HG02981 (cell line): ENCODE results near the gene SERINC5.
"Not testable (repeated sequence)": the region's sequence is repeated elsewhere in the genome, so short reads cannot be mapped to it uniquely, and the experiment has no call there.

Experiments
- ATAC-seq: cut with Tn5 transposase; IDR thresholded peaks from one replicate; pipeline ENCODE4 v1.9.1; 2021; ENCODE audit warnings: mild to moderate bottlenecking, moderate library complexity; ENCODE audit not compliant: unreplicated experiment

Gene SERINC5

DNA sequence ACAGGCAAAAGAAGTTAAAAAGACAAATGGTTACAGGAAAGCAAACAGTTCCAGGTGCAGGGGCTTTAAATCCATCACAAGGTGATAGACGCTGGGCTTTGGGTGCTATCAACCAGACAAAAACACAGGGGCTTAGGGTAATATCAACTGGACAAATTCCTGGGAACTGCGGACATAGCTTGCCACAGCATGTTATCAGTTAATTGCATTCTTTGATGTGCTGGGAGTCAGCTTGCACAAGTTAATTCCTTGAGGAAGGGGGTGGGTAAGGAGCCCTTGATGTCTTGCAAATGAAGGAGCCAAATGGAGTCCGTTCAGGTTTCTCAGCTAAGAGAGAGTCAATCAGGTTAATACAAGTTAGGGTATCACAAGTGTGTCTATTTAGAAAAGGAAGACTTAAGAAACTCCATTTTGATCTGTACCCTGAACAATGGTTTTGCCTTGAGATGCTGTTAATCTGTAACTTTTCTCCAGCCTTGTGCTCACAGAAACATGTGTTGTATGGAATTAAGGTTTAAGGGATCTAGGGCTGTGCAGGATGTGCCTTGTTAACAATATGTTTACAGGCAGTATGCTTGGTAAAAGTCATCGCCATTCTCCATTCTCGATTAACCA lies 144.4 kb downstream of the SERINC5 start:
- ATAC-seq: not testable (repeated sequence)

DNA sequence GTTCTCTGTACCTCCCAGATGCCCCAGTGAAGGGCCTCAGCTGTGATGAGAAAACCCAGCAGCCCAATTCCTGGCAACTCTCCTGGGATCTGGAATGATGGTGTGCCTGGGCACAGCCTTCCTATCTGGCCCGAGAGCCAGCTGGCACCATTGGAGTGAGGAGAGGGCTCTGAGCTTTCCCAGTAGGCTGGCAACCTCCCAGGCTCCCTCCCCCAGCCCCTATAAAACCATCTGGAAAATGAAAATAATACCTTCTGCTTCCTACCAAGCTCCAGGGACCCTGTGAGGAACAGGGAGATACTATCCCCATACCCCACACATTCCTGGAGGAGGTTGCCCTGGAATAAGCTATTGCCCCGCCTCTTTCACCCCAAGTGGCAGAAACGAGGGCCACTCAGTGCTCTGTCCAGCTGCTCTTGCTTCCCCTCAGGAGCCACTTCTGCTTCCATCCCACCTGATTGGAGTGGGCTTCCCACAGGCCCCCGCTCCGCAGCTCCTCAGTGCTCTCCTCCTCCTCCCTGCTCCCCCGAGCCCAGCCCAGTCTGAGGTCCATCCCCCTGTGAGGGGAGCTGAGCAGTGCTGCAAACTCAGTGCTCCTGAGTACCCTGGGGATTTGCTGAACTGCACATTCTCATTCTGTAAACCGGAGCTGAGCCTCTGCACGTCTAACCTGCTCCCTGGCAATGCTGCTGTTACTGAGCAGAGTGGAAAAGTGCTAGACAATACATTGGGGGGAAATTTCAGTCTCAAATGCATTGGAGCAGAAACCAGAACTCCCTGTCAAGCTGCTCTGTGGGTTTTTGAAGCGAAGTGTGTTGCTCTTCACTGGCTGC lies 146.0 kb downstream of the SERINC5 start:
- no peak for ATAC-seq

DNA sequence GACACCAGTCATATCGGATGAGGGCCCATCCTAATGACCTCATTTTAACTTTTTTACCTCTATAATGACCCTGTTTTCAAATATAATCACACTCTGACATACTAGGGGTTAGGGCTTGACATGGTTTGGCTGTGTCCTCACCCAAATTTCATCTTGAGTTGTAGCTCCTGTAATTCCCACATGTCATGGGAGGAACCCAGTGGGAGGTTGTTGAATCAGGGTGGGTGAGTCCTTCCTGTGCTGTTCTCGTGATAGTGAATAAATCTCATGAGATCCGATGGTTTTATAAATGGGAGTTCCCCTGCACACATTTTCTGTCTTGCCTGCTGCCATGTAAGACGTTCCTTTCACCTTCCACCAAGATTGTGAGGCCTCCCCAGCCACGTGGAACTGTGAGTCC lies 148.9 kb downstream of the SERINC5 start:
- no peak for ATAC-seq

DNA sequence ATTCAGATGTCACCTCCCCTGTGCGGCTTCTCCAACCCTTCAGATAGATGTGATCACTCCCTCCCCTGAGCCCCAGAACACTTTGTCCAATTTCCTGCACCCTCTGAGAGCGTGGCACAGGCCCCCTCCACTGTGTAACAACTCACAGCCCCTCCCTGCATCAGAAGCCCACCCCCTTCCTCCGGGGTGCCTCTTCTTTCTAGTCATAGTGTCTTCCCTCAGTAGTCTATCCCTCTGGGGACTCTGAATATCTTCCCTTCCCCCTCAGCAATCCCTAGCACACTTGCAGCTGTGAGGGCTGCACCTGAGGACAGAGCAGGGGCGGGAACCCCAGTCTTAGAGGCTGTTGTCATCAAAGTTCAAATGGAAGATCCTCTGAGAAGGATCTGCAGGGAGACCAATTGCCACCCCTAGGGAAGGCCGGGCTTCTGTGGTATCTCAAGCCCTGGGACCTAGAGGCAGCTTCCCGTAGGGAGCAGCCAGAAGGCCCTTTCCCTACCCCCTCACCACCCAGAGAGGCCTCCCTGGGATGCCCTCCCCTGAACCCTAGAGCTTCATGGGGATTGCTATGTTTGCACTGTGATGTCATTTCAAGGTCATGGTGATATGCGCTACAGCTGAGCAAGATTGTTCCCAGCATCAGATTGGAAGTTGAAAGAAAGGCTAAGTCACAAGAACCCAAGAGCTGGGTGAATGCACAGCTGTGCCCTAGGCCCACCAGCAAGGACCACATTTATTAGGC lies 150.0 kb downstream of the SERINC5 start:
- ATAC-seq: no peak

DNA sequence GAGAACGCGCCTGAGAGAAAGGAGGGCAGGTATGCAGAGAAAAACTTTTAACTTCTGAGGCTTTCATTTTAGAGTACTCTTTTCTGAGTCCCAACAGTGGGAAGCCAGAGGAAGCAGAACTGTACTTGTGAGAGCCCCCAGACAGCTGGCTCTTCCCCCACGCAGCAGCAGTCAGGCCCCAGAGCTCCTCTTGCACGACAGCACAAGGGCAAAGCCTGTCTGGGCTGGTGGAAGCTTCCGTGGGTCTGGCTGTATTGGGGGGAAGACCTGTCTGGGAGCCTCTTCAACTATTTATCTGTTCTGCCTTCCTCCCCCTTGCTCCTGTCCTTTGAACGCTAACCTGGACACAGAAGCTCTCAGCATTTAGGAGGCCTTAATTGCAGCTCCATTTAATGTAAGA lies 152.5 kb downstream of the SERINC5 start:
- ATAC-seq: no peak

DNA sequence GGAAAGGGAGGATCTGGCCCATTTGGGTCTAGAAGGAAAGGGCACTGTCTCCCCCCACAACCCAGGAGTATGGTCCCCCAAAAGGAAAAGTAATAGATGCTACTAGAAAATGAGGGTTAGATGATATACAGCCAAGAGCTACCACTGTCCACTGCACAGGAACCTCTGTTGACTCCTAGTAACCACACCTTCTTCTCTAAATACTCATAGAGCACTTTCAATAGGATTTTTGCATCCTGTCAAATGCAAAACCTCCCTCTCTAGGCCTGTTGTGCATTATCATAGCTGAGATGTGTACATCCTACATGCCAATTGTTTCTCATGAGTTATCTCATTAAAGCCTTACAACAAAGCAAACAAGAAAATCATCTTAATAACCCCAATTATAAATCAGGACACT lies 153.9 kb downstream of the SERINC5 start:
- no peak for ATAC-seq

DNA sequence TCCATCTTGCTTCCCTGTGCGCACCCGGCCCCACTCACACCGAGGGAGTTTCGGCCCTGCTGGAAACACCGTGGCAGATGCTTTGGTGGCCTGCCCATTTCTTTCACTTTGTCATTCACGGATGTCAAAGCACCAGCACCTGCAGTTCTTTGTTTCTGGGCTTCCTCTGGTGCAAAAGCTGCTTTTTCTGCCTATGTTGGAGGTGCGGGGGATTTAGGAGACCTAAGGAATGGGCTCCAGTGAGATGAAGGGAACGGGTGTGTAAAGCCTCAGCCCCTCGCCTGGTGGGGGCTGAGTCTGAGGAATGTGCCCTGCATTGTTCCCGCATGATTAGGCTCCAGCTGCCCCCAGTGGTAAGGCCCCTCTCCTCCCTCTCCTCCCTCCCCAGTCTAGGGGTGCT lies 158.4 kb downstream of the SERINC5 start:
- no peak for ATAC-seq

DNA sequence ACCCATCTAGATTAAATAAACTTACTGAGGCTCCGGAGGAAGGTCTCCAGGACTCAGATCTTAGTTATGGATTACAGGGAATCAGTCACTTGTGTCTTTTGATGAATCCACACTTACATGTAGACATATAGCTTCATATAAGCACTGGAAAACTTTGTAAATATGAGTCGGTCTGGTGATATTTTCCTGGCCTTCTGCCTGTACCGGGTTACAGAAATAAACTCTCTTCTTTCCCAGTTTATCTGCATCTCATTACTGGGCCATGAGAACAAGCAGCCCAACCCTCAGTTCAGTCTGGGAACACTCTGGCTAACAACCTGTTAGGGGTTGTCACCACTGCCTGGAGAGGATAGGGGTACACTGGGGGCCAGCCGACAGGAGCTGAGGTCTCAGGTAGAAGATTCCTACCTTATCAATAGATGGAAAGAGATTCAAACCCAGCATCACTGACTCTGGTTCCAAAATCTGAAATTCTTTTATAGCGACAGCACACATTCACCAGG lies 161.6 kb downstream of the SERINC5 start:
- ATAC-seq: no peak

DNA sequence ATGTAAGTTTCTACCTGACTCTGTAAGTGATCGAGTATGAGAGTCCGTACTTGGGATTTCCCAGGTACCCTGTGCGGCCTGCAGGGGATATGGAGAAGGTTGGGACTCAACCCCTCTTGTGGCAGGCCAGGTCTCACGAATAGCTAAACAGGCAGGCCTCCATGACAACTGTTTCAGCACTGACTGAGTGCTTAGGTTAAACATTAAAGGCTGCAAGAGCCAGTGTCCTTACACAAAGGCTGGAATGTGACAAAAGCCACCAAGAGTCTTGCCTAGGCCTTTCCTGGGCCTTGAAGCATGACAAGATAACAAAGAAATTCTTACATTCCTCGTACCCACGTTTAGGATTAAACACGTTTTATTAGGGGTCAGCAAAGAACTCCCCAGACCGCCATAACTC lies 162.1 kb downstream of the SERINC5 start:
- ATAC-seq: no peak

DNA sequence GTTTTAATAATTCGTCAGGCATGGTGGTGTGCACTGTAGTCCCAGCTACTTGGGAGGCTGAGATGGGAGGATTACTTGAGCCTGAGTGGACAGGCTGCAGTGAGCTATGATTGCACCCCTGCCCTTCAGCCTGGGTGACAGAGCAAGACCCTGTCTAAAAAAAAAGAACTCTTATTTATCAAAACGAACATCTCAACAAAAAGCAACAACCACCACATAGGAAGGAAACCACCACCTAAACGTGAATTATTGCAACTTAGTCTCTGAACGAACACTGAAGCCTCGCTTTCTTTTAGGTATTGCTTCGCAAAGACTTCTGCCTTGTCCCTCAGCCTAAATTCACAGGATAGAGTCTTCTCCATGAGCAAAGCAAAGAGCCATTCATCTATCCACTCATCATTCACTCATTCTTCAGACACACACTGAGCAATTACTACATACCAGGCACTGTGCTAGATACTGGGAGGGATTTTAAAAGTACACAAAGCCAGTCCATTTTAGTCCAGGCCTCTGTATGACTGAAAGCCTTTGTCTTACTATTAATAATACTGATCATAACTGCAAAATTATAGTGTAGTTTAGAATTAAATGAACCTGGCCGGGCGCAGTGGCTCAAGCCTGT lies 163.3 kb downstream of the SERINC5 start:
- no peak for ATAC-seq

DNA sequence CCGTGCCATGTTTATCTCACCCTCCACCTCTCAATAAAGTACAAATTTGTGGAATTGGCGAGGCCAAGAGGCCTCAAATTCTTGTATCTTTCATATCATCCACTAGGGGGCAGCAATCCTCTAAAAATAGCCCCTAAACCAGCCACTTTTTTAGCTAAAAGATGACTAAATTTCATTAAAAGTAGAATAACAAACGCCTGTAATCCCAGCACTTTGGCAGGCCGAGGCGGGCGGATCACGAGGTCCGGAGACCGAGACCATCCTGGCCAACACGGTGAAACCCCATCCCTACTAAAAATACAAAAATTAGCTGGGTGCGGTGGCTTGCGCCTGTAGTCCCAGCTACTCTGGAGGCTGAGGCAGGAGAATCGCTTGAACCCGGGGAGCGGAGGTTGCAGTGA lies 164.1 kb downstream of the SERINC5 start:
- not testable (repeated sequence) for ATAC-seq

DNA sequence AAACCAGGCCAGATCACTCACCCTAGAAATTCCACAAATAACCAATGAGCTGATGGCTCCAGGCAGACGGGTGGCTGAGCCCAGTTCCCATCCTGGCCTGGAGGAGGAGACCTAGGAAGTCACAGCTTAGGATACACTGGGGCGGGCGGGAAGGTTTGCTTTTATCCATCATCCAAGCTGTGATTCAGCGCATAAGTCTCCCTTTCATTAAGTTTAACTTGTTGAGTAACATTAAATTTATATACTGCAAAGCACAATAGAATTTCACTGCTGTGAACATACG lies 165.0 kb downstream of the SERINC5 start:
- ATAC-seq: no peak

DNA sequence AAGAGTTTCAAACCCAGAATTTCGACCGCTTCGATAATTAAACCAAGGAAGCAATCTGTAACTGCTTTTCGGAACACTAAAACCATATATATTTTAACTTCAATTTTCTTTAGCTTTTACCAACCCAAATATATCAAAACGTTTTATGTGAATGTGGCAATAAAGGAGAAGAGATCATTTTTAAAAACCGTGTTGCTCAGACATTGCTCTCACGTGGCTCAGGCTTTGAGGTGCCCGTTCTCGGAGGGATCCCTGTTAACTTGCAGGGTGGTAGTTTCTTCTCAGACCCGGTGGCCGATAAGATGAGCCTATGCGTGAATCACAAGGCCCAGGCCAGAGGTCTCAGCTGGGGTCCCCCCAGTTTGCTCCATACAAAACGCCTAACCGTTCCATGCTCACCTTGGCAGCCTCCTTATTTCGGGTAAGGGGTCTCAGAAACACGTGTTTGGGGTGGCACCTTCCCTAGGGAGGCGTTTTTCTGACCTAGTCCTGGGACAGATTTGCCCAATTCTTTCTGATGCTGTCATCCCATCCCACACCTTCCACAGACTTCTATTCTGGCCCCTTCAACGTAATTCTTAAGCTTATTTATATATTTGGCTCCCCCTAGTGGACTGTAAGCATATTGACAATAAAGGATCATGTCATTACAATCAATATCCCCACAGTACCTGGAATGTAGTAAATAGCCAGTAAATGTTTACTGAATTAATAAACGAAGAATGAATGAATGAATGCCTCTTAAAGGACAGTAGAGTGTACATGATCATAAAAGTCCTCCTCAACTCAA lies 172.6 kb downstream of the SERINC5 start:
- ATAC-seq: no peak

DNA sequence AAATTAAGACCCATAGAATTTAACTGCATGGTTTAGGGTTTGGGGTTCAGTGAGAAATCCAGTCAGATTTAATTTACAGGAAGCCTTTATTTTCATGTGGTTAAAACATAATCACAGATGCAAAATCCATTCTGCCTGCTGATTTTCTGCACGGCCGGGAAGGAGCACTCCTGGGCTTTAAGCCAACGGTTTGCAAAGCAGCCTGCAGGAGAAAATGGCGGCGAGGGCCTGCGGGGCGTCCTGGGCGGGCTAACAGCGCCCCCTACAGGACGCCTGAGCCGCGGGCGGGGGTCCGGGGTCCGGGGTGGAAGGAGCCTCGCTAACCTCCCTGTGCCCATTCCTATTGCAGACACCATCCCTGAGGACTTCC lies 173.1 kb downstream of the SERINC5 start:
- no peak for ATAC-seq

DNA sequence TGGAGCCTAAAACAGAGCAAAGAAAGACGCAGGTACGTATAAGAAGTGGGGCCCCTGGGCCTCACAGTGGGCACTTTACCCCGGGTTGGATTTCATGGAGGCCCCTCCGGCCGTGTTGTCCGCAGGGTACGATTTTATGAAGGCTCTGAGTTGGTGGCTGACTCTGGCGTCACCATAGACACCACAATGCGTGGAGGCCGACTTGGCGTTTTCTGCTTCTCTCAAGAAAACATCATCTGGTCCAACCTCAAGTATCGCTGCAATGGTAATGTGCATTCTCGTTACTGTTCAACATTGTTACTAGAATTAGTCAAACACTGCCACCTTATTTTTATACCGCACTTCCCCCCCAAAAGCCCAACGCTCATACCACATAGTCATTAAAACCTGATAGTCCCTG lies 173.6 kb downstream of the SERINC5 start:
- ATAC-seq: no peak

DNA sequence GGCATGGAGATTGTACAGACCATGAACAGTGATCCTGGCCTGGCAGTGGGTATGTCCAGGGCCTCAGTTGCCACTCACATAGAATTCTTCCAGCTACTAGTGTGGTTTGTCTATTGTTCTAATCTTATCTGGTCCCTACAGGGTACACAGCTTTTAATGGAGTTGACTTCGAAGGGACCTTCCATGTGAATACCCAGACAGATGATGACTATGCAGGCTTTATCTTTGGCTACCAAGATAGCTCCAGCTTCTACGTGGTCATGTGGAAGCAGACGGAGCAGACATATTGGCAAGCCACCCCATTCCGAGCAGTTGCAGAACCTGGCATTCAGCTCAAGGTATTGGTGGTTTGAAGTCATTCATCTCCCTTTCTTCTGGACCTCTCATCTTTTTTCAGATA lies 176.9 kb downstream of the SERINC5 start:
- no peak for ATAC-seq

DNA sequence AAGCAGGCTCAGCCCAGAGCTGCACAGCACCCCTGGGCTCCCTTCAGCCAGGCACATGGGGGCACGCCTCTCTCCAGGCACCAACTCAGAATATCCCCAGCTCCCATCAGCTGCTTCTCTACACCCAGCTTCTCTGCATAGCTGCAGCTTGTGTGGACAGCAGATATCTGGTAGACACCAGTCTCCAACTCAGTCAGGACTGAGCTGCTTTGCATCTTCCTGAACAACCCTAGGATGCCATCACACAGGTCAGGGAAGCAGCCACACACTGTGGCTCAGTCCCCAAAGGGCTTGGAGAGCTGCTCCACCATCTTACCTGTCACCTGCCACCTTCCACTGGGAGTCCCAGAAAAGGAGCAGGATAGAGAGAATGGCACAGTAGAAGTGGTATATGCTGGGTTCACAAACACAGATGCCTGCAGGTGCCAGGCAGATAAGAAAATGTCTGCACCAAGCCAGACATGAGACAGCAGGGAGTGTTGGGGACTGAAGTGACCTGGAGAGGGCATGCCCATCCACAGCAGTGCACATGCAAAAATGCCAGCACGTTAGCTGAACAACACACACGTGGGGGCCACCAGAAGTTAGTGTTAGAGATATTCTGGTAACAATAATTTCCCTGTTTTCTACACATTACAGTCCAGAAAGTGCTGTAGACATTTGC lies 178.7 kb downstream of the SERINC5 start:
- no peak for ATAC-seq

DNA sequence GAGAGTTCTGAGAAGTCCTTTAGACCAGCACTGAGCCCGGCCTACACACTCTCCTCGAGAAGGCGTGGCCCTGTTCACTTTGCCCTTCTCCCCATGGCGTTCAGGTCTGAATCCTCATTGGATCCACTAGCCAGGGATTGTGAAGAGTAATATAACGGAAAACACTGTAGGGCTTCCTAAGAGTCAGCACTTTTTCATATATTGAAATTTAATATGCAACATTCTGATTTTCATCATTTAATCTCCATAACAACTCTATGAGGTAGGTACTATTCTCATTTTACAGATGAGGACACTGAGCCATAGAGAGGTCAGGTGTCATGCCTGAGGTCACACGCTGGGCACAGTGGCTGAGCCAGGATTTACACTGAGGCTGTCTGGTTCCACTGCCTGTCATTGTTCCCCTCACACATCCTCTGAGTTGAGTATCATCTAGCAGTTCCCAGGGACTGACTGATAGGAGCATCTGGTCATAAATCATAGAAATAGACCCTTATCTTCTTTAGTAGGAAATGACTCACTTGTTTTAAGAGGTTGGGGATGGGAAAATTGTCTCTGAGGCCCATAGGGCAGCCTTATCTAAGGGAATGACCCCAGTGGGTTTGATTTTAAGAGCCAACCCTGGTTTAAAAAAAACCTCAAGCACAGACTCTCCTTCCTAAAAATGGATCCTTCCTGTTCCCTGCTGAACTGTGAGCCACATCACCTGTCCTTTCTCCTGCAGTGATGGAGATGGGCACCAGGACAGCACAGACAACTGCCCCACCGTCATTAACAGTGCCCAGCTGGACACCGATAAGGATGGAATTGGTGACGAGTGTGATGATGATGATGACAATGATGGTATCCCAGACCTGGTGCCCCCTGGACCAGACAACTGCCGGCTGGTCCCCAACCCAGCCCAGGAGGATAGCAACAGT lies 179.5 kb downstream of the SERINC5 start:
- ATAC-seq: no peak
